GM12873 (cell line): ENCODE measurements around the gene INPP5E.

Experiments used
- TF ChIP-seq, protein P1 (sequence below): IDR thresholded peaks from 2 replicates; pipeline ENCODE4 v1.5.1; 2012; ENCODE audit warnings: low read depth, mild to moderate bottlenecking, moderate library complexity, low read length, control low read depth; ENCODE audit not compliant: insufficient read depth; ENCODE audit errors: missing control alignments

INPP5E gene

DNA sequence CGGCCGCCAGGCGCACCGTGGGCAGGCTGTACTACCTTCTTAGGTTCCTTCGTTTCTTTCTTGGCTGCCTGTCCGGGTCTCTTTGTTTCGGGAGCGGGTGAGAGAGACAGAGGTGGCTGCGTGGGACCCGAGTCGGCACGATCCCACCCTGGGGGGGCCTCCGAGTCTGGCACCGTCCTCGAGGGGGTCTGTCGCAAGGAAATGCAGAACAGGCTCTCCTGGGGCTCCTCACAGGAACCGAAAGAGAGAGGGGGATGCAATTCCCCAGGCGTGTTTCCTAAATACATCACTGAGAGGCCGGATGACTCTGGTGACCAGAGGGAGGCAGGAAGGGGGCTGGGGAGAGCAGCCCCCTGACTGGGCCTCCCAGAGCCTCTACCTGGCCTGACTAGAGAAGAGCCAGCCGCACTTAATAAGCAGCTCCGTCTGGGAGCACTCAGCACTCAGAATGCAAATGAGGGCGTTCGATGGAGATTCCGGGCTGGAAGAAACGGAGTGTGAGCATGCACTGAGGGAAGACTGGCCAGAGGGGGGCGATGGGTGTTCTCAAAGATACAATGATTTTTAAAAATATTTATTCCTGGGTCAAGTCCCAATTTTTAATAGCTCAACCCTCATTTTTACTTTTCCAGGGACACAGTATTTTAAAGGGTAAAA is 11.7 kb upstream of the INPP5E start:
- TF ChIP-seq, protein P1, sequence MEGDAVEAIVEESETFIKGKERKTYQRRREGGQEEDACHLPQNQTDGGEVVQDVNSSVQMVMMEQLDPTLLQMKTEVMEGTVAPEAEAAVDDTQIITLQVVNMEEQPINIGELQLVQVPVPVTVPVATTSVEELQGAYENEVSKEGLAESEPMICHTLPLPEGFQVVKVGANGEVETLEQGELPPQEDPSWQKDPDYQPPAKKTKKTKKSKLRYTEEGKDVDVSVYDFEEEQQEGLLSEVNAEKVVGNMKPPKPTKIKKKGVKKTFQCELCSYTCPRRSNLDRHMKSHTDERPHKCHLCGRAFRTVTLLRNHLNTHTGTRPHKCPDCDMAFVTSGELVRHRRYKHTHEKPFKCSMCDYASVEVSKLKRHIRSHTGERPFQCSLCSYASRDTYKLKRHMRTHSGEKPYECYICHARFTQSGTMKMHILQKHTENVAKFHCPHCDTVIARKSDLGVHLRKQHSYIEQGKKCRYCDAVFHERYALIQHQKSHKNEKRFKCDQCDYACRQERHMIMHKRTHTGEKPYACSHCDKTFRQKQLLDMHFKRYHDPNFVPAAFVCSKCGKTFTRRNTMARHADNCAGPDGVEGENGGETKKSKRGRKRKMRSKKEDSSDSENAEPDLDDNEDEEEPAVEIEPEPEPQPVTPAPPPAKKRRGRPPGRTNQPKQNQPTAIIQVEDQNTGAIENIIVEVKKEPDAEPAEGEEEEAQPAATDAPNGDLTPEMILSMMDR = no peak

DNA sequence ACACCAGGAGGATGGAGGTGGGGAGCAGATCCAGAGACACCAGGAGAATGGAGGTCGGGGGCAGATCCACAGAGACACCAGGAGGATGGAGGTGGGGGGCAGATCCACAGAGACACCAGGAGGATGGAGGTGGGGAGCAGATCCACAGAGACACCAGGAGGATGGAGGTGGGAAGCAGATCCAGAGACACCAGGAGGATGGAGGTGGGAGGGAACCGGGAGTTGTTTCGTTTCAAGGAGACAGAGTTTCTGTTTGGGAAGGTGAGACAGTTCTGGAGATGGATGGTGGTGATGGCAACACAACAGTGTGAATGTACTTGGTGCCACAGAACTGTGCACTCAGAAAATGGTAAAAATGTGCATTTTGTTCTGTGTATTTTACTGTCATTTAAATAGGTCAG is 9.0 kb upstream of the INPP5E start:
- TF ChIP-seq, protein P1 = no peak

DNA sequence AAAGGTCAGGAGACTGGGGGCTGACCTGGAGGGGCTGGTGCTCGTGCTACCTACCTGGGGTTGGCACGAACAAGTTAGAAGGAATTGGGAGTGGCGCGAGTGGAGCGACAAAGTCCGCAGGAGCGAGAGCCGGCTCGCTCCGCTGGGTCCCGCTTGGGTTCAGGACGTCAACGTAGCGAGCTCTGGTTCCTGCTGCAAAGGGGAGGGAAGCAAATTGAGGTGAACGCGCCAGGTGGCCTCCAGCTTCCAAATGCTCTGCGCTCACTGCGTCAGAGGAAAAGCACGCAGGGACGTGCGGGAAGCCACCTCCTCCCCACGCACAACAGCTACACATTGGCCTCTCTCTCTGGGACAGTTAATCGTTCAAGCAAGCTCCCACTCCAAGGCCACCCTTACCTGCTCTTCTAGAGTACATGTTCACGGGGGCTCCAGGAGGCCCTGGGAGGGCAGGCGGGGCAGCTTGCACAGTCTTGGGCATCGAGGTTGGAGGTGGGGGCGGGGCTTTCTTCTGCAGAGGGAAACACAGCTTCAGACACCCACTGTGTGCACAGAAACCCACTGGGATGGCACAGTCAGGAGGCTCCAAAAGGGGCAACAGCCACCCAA is 7.6 kb upstream of the INPP5E start:
- TF ChIP-seq, protein P1 = no peak

DNA sequence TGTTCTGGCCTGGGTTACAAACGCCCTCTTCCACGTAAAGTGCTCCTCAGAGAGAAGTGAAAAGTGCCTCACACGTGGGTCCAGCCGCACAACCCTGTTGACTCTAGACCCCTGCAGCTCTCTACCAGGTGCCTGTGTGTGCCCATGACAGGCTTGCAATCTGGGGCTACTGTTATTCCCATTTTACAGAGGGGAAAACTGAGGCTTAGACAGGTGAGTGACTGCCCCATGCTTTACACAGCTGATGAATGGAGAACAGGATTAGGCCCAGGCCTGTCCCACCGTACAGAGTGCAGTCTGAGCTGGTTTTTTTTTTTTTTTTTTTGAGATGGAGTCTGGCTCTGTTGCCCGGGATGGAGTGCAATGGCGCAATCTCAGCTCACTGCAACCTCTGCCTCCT is 6.2 kb upstream of the INPP5E start:
- TF ChIP-seq, protein P1 = no peak

DNA sequence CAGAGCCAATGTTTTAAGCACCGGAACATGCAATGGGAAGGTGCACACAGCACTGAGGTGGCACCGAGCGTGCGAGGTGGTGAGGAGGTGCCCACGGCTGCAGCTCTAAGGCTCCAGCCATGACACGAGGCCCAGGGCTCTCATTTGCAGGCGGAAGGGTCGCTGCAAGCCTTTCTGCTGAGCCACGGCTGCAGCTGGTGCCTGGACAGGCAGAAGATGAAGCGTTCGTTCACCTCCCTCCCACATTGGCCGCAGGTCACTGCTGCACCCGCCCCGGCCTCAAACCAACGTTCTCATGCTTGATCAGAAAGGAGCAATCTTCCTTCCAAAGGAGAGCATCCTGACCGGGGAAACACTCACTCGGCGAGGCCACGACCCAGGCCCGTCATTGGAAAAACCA is 4.5 kb upstream of the INPP5E start:
- TF ChIP-seq, protein P1 = no peak

DNA sequence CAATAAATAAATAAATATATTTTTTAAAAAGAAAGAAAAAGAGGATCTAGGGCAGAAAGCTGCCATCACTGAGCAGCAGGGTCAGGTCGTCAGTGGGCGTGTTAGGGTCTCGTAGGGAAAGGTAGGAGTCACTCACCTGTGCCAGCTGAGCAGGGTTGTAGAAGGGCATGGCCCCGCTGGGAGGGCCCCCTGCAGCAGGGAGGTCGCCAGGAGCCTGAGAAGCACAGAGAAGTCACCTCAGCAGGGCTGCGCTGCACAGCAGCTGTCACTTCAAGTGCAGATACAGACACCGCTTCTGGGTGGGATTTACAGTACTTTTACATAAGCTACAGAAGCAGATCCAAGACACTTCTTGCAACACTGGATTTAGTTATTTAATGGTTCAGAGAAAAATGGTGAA is 4.0 kb upstream of the INPP5E start:
- TF ChIP-seq, protein P1 = no peak

DNA sequence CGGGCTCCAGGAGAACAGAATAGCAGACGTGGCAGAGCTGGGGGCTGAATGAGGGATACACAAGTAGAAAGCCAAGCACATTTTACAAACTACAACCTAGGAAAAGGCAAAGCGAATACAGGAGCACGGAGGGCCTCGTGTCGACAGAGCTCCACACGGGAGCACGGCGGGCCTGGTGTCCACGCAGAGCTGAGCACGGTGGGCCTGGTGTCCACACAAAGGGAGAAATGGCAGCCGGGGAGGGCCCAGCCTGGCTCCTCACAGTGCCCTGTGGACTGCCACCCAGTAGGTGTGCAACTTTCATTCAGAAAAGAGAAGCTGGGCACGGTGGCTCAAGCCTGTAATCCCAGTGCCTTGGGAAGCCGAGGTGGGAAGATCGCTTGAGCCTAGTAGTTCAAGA is 3.4 kb upstream of the INPP5E start:
- TF ChIP-seq, protein P1 = no peak
